ENCODE data around the gene ST3GAL5.
A peak's percentile ranks its signal among the peaks of the same experiment; 100 is the strongest.

The ST3GAL5 gene

GRCh38 chr2:85812094-85812735 is 76.6 kb downstream of the ST3GAL5 start:
- DNase-seq (ENCODE audit: low read depth) = no peak
- H3K4me3 ChIP-seq (ENCODE audit: low read length) = no peak overlapping the region
- TF ChIP-seq CTCF (conservative IDR thresholded peaks at IDR 0.05; ENCODE audit: low read length) = no peak

DNA sequence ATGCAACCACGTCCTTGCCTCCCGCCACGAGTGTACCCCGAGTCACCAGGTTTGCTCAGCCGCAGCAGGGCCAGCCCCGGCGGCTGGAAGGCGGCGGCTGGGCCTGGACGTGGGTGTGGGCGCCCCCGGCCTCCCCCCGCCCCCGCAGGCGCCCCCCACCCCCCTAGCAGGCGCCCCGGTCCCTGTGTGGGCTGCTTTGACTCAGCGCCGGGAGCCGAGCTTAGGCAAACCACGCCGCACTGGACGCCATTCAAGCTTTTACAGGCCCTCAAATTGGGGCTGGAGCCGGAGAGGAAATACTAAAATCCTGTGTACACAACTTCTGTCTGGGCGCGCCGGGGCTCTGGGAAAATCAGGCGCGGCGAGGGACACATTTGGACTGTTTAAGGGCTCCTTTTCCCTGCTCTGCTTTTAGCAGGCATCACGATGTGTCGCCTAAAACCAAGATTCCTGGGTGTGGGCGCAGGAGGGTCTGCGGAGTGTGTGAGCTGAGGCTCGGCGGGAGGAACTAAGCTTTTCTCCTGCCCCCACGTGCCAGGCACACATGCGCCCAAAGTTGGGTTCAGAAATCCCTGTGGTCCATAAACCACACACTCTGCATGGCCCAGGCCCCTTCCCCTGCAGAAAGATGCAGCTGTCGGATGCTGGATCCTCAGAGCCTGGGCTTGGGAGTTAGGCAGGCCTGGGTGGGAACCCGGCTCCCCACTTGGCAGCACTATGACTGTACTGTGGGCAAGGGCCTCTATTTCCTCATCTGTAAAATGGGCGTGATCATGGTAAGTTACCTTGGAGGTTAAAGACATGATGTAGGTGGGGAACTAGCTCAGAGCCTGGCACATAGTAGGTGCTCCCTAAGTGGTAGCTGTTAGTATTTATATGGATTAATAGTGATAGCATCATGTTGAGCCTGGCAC is 77.4 kb downstream of the ST3GAL5 start:
- peak; percentile 63 for DNase-seq (ENCODE audit: low read depth)
- no peak overlapping the region for H3K4me3 ChIP-seq (ENCODE audit: low read length)
- no peak for TF ChIP-seq CTCF (conservative IDR thresholded peaks at IDR 0.05; ENCODE audit: low read length)

GRCh38 chr2:85810371-85811179 is 78.2 kb downstream of the ST3GAL5 start:
- peak; percentile 40 for DNase-seq (ENCODE audit: low read depth)
- no peak overlapping the region for H3K4me3 ChIP-seq (ENCODE audit: low read length)
- TF ChIP-seq CTCF (conservative IDR thresholded peaks at IDR 0.05; ENCODE audit: low read length) = no peak

DNA sequence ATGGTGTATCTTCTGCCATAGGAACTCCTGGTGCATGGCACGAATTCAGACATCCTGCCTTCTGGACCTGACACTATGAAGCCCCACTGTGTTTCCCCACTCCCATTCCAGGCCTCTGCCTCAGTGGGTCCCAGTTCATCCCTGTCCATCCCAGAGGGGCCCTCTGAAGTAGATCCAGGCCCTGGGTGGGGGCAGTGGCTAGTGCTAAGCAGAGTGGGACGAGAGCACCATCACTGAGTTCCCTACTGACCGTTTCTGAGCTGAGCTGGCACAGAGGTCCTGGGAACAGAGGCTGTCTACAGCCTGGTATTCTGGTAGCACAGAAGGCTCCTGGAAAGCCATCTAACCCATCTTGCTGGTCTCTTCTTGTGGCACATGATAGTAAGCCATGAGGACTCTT is 81.0 kb downstream of the ST3GAL5 start:
- no peak for TF ChIP-seq CTCF (conservative IDR thresholded peaks at IDR 0.05; ENCODE audit: low read length)
- DNase-seq (ENCODE audit: low read depth) = no peak
- H3K4me3 ChIP-seq (ENCODE audit: low read length) = no peak overlapping the region

DNA sequence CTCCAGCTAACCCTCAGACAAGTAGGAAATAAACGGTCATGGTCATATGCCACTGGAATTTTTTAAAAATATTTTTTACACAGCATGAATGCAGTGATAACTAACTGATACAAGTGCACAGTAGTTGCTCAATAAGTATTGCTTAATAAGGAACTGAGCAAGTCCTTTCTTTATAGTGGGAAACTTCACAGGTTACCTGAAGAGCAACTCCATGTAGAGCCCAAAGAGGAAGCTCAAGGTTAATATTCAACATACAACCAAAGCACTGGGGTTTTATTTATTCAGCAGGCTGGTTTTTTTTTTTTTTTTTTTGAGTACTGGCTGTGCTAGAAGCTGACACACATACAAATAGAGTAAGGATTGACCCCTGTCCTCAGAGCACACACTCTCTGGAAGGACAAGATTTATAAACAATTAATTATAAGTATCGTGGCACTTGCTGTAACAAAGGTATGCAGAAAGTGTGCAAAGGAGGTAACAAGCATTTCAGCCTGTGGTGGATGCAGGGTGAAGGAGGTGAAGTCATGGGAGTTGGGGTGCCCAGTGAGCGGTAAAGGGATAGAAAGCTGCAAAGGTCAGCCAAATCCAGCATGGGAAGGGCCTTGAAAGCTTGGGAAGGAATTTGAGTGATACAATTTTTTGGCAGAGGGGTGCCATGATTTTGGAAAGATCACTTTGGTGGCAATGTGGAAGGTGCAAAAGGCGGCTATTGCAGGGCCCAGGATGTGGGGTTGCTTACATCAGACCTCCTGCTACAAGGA is 82.3 kb downstream of the ST3GAL5 start:
- no peak for DNase-seq (ENCODE audit: low read depth)
- no peak for TF ChIP-seq CTCF (conservative IDR thresholded peaks at IDR 0.05; ENCODE audit: low read length)
- H3K4me3 ChIP-seq (ENCODE audit: low read length) = no peak overlapping the region

GRCh38 chr2:85804583-85804982 is 84.2 kb downstream of the ST3GAL5 start:
- peak; percentile 17 for DNase-seq (ENCODE audit: low read depth)
- no peak overlapping the region for H3K4me3 ChIP-seq (ENCODE audit: low read length)
- TF ChIP-seq CTCF (conservative IDR thresholded peaks at IDR 0.05; ENCODE audit: low read length) = peak; percentile 66

Data from AG10803 (cell line).